ENCODE results near the gene KATNAL1. TPM values are rescaled to one million over a fixed set of nuclear protein-coding genes. Genes with fewer than 3 reads are reported as not detected.

The KATNAL1 gene
- total RNA-seq, 2 experiments from 2014 or later: 10.6 to 12.3 TPM

GRCh38 chr13:30334663-30335386 is 27.5 kb upstream of the KATNAL1 start:
- ChIA-PET CTCF (interaction anchor here (0.7 to 1.4 kb wide), 5 partner anchors 9 to 760 kb away, joined by 3 to 4 read pairs (median 4); no protein-coding TSS in a partner anchor), POLR2A (no interaction called here)

- CTCF ChIA-PET: interaction anchor here (1.4 kb wide), 1 partner anchor 201 kb away, joined by 4 read pairs; no protein-coding TSS in a partner anchor
- POLR2A ChIA-PET: no interaction called here
Measured at GRCh38 chr13:30333616-30334015, 26.3 kb upstream of the KATNAL1 start.

GRCh38 chr13:30332456-30333143 is 25.2 kb upstream of the KATNAL1 start:
- POLR2A ChIA-PET: no interaction called here
- CTCF ChIA-PET: no interaction called here

- ChIA-PET POLR2A (no interaction called here), CTCF (no interaction called here)
Measured at GRCh38 chr13:30331331-30331771, 24.0 kb upstream of the KATNAL1 start.

GRCh38 chr13:30329009-30329585 is 21.7 kb upstream of the KATNAL1 start:
- POLR2A ChIA-PET: no interaction called here
- CTCF ChIA-PET: no interaction called here

GRCh38 chr13:30325668-30326067 is 18.3 kb upstream of the KATNAL1 start:
- ChIA-PET POLR2A (no interaction called here), CTCF (no interaction called here)

- POLR2A ChIA-PET: interaction anchor here (0.6 kb wide), 1 partner anchor 418 kb away, joined by 4 read pairs; no protein-coding TSS in a partner anchor
- CTCF ChIA-PET: no interaction called here
Measured at GRCh38 chr13:30323524-30323923, 16.2 kb upstream of the KATNAL1 start.

GRCh38 chr13:30322428-30322827 is 15.1 kb upstream of the KATNAL1 start:
- CTCF ChIA-PET: interaction anchor here (0.6 kb wide), 1 partner anchor 12 kb away, joined by 3 read pairs; no protein-coding TSS in a partner anchor
- POLR2A ChIA-PET: no interaction called here

- ChIA-PET POLR2A (no interaction called here), CTCF (no interaction called here)
Measured at GRCh38 chr13:30321256-30321655, 13.9 kb upstream of the KATNAL1 start.

- ChIA-PET CTCF (no interaction called here), POLR2A (no interaction called here)
Measured at GRCh38 chr13:30319655-30320054, 12.3 kb upstream of the KATNAL1 start.

- ChIA-PET CTCF (no interaction called here), POLR2A (no interaction called here)
Measured at GRCh38 chr13:30319130-30319529, 11.8 kb upstream of the KATNAL1 start.

- ChIA-PET CTCF (interaction anchor here (0.9 kb wide), 1 partner anchor 12 kb away, joined by 3 read pairs; no protein-coding TSS in a partner anchor), POLR2A (no interaction called here)
Measured at GRCh38 chr13:30318026-30318425, 10.7 kb upstream of the KATNAL1 start.

- CTCF ChIA-PET: no interaction called here
- POLR2A ChIA-PET: no interaction called here
Measured at GRCh38 chr13:30314562-30314961, 7.2 kb upstream of the KATNAL1 start.

GRCh38 chr13:30314069-30314468 is 6.7 kb upstream of the KATNAL1 start:
- ChIA-PET POLR2A (no interaction called here), CTCF (no interaction called here)

GRCh38 chr13:30313311-30313710 is 6.0 kb upstream of the KATNAL1 start:
- ChIA-PET POLR2A (no interaction called here), CTCF (no interaction called here)

- ChIA-PET CTCF (no interaction called here), POLR2A (no interaction called here)
Measured at GRCh38 chr13:30312904-30313303, 5.6 kb upstream of the KATNAL1 start.

GRCh38 chr13:30308548-30308947 is 1.2 kb upstream of the KATNAL1 start:
- CTCF ChIA-PET: interaction anchor here (2.5 kb wide), 1 partner anchor 176 kb away, joined by 11 read pairs; no protein-coding TSS in a partner anchor
- POLR2A ChIA-PET: interaction anchor here (0.6 kb wide), 1 partner anchor 215 kb away, joined by 6 read pairs; no protein-coding TSS in a partner anchor

- ChIA-PET POLR2A (no interaction called here), CTCF (interaction anchor here (1.1 to 2.5 kb wide), 3 partner anchors 44 to 176 kb away, joined by 3 to 11 read pairs (median 3); no protein-coding TSS in a partner anchor)
Measured at GRCh38 chr13:30307971-30308290, 580 bp upstream of the KATNAL1 start.

GRCh38 chr13:30306762-30307193 is 573 bp downstream of the KATNAL1 start:
- ChIA-PET CTCF (interaction anchor here (1.1 to 2.5 kb wide), 7 partner anchors 12 to 174 kb away, joined by 3 to 11 read pairs (median 3); no protein-coding TSS in a partner anchor), POLR2A (interaction anchor here (0.6 to 1.2 kb wide), 3 partner anchors 54 to 161 kb away, joined by 3 to 5 read pairs (median 4); no protein-coding TSS in a partner anchor)

- ChIA-PET CTCF (interaction anchor here (1.0 to 1.5 kb wide), 2 partner anchors 9 to 13 kb away, joined by 3 read pairs; no protein-coding TSS in a partner anchor), POLR2A (interaction anchor here (1.0 kb wide), 1 partner anchor 85 kb away, joined by 3 read pairs; no protein-coding TSS in a partner anchor)
Measured at GRCh38 chr13:30305456-30305970, 1.8 kb downstream of the KATNAL1 start.
